BLaER1 treated with 17β-estradiol and CSF1 and Interleukin-3, amounts not matched to agents 10 nM and 100 nM (cell line): ENCODE data around the gene NACC2.

Experiments
- H3K27ac ChIP-seq, 11 experiments: shearing (Covaris generic); formaldehyde crosslinking; 2 replicates each; pipeline ENCODE4 v1.8.1; 2022
- H3K27me3 ChIP-seq, 11 experiments: shearing (Covaris generic); formaldehyde crosslinking; 2 replicates each; pipeline ENCODE4 v1.8.1; 2022
- H3K36me3 ChIP-seq, 11 experiments: shearing (Covaris generic); formaldehyde crosslinking; 2 replicates each; pipeline ENCODE4 v1.8.1; 2022
- H3K4me1 ChIP-seq, 10 experiments: shearing (Covaris generic); formaldehyde crosslinking; 2 replicates each; pipeline ENCODE4 v1.8.1; 2022
- H3K4me2 ChIP-seq, 11 experiments: shearing (Covaris generic); formaldehyde crosslinking; 2 replicates each; pipeline ENCODE4 v1.8.1; 2022
- H3K4me3 ChIP-seq, 10 experiments: shearing (Covaris generic); formaldehyde crosslinking; 2 replicates each; pipeline ENCODE4 v1.8.1; 2022
- H3K9ac ChIP-seq, 11 experiments: shearing (Covaris generic); formaldehyde crosslinking; 2 replicates each; pipeline ENCODE4 v1.8.1; 2022
- H3K9me3 ChIP-seq, 11 experiments: shearing (Covaris generic); formaldehyde crosslinking; replicated peaks in 1 of 11; 2 replicates each; pipeline ENCODE4 v1.8.1; 2022
- H4K20me1 ChIP-seq, 11 experiments: shearing (Covaris generic); formaldehyde crosslinking; 2 replicates each; pipeline ENCODE4 v1.8.1; 2022
- Cebpa-rat ChIP-seq, 11 experiments: shearing (Covaris generic); IDR thresholded peaks; 2 replicates each; pipeline ENCODE4 v1.8.1; 2022

Gene NACC2

GRCh38 chr9:136110082-136111061 is 15.3 kb upstream of the NACC2 start:
- peak overlapping the region; percentile 26 to 64 (median 48) for H3K4me3 ChIP-seq
- peaks cover 77 to 99% (median 85%) of the 10 kb centered on the region in 10 experiments for H3K4me1 ChIP-seq
- H3K27ac ChIP-seq, result peak overlapping the region; percentile 52 to 91 (median 85); a peak in 21 of 22 replicates
- peaks cover 0 to 9% (median 0%) of the 10 kb centered on the region in 11 experiments; a peak in 2 of 22 replicates for H4K20me1 ChIP-seq
- no peaks in the 10 kb centered on the region for H3K27me3 ChIP-seq
- H3K9ac ChIP-seq, result peak overlapping the region; percentile 44 to 81 (median 73)
- TF ChIP-seq Cebpa-rat (IDR thresholded peaks at IDR 0.05), result no peak
- H3K4me2 ChIP-seq, result peak overlapping the region; percentile 90 to 99 (median 95)
- H3K9me3 ChIP-seq, result no peaks in the 10 kb centered on the region
- peaks cover 5 to 18% (median 13%) of the 10 kb centered on the region in 11 experiments for H3K36me3 ChIP-seq

DNA sequence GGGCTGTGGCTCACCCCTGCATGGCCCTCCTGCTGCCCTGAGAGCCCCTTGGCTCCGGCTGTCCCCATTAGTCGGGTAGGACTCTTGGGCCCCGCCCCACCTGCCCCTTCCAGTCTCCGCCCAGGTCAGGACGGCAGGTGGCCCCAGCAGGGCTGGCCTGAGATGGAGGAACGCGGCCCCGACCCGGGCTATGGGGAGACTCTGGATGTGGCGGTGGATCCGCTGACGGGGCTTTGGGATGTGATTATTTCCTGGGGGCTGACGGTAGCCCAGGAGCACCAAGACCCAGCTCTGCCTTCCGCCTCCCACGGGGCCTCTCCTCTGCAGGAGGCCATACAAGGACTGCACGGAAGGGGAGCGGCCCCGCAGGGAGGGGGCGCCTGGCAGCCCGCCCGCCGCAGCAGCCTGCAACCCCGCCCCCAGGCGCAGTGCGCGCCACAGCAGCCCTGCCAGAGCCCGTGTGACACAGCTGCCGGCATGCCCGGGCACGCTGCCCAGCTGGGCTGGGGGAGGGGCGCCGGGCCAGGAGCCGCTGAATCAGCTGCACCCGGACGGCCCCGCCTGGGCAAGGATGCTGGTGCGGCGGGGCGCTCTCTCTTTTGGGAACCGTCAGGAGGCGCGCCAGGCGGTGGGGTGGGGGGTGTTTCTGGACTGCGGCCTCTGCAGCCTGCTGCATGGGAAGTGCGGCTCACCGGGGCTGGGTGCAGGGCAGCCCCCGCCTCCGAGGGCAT is 14.4 kb upstream of the NACC2 start:
- peaks cover 0 to 9% (median 5%) of the 10 kb centered on the region in 11 experiments; a peak in 9 of 22 replicates for H3K36me3 ChIP-seq
- peaks cover 86 to 100% (median 94%) of the 10 kb centered on the region in 10 experiments for H3K4me1 ChIP-seq
- no peak for TF ChIP-seq Cebpa-rat (IDR thresholded peaks at IDR 0.05)
- H3K4me3 ChIP-seq, result peak overlapping the region; percentile 26 to 64 (median 48)
- H4K20me1 ChIP-seq, result peaks cover 0 to under 1% (median 0%) of the 10 kb centered on the region in 11 experiments; a peak in 1 of 22 replicates
- peak overlapping the region; percentile 70 to 81 (median 77) for H3K9ac ChIP-seq
- no peaks in the 10 kb centered on the region for H3K9me3 ChIP-seq
- peak overlapping the region; percentile 74 to 91 (median 85) for H3K27ac ChIP-seq
- H3K4me2 ChIP-seq, result peak overlapping the region; percentile 90 to 99 (median 95)
- H3K27me3 ChIP-seq, result no peaks in the 10 kb centered on the region

- Histone ChIP-seq H3K4me2 (peak overlapping the region; percentile 90 to 99 (median 95)), H3K4me3 (peak overlapping the region; percentile 26 to 64 (median 48); a peak in 18 of 20 replicates), H3K27ac (peak overlapping the region; percentile 74 to 91 (median 85)), H3K9me3 (no peaks in the 10 kb centered on the region), H3K27me3 (no peaks in the 10 kb centered on the region), H4K20me1 (no peaks in the 10 kb centered on the region; a peak in 1 of 22 replicates), H3K9ac (peak overlapping the region; percentile 70 to 80 (median 77)), H3K4me1 (peaks cover 93 to 100% (median 97%) of the 10 kb centered on the region in 10 experiments), H3K36me3 (0 out of 22 replicates have a peak, but pooled peaks cover 0 to 3% (median 0%) of the 10 kb centered on the region in 11 experiments)
- no peak for TF ChIP-seq Cebpa-rat (IDR thresholded peaks at IDR 0.05)
These were observed 13.7 kb upstream of the NACC2 start for GRCh38 chr9:136108648-136109266.

GRCh38 chr9:136107953-136108647 is 13.0 kb upstream of the NACC2 start:
- peaks cover 93 to 100% (median 100%) of the 10 kb centered on the region in 10 experiments for H3K4me1 ChIP-seq
- TF ChIP-seq Cebpa-rat (IDR thresholded peaks at IDR 0.05), result no peak
- H3K4me2 ChIP-seq, result peak overlapping the region; percentile 90 to 99 (median 95)
- no peaks in the 10 kb centered on the region; a peak in 1 of 22 replicates for H4K20me1 ChIP-seq
- no peaks in the 10 kb centered on the region for H3K9me3 ChIP-seq
- H3K36me3 ChIP-seq, result no peaks in the 10 kb centered on the region
- no peaks in the 10 kb centered on the region for H3K27me3 ChIP-seq
- H3K27ac ChIP-seq, result peak overlapping the region in 10 of 11 experiments; percentile 41 to 91 (median 86); a peak in 19 of 22 replicates
- peak overlapping the region in 9 of 11 experiments; percentile 55 to 80 (median 77); a peak in 15 of 22 replicates for H3K9ac ChIP-seq
- H3K4me3 ChIP-seq, result no peak overlapping the region; a peak in 1 of 20 replicates

DNA sequence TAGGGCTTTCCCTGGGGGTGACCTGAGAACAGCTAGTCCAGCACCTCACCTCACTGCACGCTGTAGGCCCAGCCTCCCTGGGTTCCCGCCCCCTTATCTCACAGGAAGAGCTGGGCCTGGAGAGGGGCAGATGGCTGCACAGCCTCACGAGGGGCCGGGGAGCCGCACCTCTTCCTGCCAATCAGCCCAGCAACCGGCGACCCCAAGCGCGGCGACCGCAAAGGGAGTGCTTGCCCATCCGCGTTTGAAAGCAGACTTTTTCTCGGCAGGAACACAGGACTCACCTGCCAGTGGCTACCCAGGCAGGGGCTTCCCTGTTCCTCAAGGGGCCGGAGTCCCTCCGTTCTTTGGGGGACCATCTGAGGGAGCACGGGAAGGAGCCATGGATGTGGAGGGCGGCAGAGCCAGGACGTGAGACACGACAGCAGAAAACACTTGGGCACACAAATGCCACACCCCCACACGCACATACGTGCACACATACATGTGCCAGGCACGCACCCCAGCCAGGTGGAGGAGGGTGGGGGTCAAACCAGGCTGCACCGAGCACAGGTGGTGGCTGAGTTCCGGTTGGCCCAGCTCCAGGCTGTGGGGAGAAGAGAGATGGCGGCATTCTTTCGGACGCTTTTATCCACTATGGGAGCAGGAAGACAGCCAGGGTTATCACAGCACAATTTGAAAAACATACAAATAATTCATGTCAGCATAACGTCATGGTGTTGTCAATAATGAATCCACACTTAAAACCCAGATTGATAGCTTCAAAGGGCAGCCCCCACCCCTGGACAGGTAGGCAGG is 12.3 kb upstream of the NACC2 start:
- peak overlapping the region in 6 of 10 experiments; percentile 11 to 47 (median 34); a peak in 9 of 20 replicates for H3K4me3 ChIP-seq
- H3K9me3 ChIP-seq, result no peaks in the 10 kb centered on the region
- peak overlapping the region in 9 of 11 experiments; percentile 22 to 80 (median 75); a peak in 17 of 22 replicates for H3K9ac ChIP-seq
- H3K36me3 ChIP-seq, result no peaks in the 10 kb centered on the region
- no peaks in the 10 kb centered on the region; a peak in 1 of 22 replicates for H4K20me1 ChIP-seq
- H3K4me2 ChIP-seq, result peak overlapping the region; percentile 90 to 99 (median 95)
- no peaks in the 10 kb centered on the region for H3K27me3 ChIP-seq
- no peak for TF ChIP-seq Cebpa-rat (IDR thresholded peaks at IDR 0.05)
- peaks cover 85 to 100% (median 99%) of the 10 kb centered on the region in 10 experiments for H3K4me1 ChIP-seq
- peak overlapping the region in 9 of 11 experiments; percentile 41 to 91 (median 88); a peak in 17 of 22 replicates for H3K27ac ChIP-seq

GRCh38 chr9:136105398-136106135 is 10.5 kb upstream of the NACC2 start:
- H3K4me3 ChIP-seq, result peak overlapping the region in 5 of 10 experiments; percentile 16 to 40 (median 25); a peak in 8 of 20 replicates
- peak overlapping the region in 9 of 11 experiments; percentile 42 to 91 (median 85); a peak in 18 of 22 replicates for H3K27ac ChIP-seq
- peaks cover 67 to 87% (median 85%) of the 10 kb centered on the region in 10 experiments for H3K4me1 ChIP-seq
- peak overlapping the region; percentile 90 to 99 (median 95) for H3K4me2 ChIP-seq
- no peaks in the 10 kb centered on the region for H3K9me3 ChIP-seq
- no peaks in the 10 kb centered on the region for H3K36me3 ChIP-seq
- H4K20me1 ChIP-seq, result no peaks in the 10 kb centered on the region; a peak in 1 of 22 replicates
- H3K27me3 ChIP-seq, result no peaks in the 10 kb centered on the region
- H3K9ac ChIP-seq, result peak overlapping the region in 9 of 11 experiments; percentile 35 to 77 (median 64); a peak in 16 of 22 replicates
- TF ChIP-seq Cebpa-rat (IDR thresholded peaks at IDR 0.05), result no peak
